ENCODE measurements around the gene TRAK1.
A peak's percentile ranks its signal among the peaks of the same experiment; 100 is the strongest.

The TRAK1 gene

DNA sequence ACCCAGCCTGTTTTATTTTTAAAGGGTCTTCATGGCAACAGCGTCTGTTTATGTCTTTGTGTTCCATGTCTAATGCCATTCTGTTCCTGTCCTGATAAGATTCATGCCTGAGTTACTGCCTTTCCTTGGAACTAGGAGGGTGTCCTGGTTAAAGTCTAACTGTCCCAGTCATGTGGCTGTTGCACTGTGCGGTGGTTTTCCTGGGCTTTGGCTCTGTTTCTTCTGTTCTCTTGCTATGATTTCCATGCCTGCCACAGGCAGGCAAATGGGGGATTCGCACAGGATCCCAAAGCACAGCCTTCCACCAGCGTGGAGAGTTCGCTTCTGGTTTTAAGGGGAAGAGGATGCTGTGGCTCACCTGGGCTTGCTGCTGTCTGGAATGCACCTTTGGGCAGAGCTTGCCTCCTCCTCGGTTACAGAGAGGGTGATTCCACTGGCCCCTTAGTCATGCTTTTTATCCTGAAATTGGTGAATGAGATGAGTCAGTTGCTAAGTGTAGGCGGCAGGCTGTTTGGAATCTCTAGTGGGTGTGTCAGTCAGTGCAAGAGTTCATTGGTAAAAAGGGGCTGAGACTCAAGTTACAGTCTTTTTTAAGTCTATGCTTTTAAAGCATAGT, 88.1 kb downstream of the TRAK1 start:
- no peak overlapping the region for H3K4me3 ChIP-seq (ENCODE audit: low read depth, low read length)
- TF ChIP-seq, protein P1, sequence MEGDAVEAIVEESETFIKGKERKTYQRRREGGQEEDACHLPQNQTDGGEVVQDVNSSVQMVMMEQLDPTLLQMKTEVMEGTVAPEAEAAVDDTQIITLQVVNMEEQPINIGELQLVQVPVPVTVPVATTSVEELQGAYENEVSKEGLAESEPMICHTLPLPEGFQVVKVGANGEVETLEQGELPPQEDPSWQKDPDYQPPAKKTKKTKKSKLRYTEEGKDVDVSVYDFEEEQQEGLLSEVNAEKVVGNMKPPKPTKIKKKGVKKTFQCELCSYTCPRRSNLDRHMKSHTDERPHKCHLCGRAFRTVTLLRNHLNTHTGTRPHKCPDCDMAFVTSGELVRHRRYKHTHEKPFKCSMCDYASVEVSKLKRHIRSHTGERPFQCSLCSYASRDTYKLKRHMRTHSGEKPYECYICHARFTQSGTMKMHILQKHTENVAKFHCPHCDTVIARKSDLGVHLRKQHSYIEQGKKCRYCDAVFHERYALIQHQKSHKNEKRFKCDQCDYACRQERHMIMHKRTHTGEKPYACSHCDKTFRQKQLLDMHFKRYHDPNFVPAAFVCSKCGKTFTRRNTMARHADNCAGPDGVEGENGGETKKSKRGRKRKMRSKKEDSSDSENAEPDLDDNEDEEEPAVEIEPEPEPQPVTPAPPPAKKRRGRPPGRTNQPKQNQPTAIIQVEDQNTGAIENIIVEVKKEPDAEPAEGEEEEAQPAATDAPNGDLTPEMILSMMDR (IDR thresholded peaks at IDR 0.05; ENCODE audit: low read depth, low read length, missing control alignments) = no peak
- in situ Hi-C loops (cut with HindIII; ENCODE audit: low sequenced_read_pairs) = no loop called here
- DNase-seq (ENCODE audit: low read depth) = peak; percentile 79

DNA sequence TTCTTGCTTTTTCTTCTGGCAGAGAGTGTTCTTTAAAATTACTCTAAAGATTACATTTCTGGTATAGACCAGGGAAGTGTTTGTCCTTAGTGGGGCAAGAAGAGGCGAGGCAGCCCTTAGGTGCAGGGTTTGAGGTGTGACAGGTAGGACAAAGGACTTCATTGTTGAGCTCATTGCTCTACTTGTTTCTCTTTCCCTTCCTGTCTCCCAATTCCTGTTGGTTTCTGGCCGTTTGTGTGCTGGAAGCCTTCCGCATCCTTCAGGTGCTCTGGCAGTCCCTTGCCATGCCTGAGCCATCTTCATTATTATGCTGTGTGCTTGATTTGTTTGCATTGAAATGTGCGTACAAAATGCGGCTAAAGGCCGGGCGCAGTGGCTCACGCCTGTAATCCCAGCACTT, 89.7 kb downstream of the TRAK1 start:
- in situ Hi-C loops (cut with HindIII; ENCODE audit: low sequenced_read_pairs) = no loop called here
- no peak overlapping the region for H3K4me3 ChIP-seq (ENCODE audit: low read depth, low read length)
- TF ChIP-seq, protein P1 (IDR thresholded peaks at IDR 0.05; ENCODE audit: low read depth, low read length, missing control alignments) = no peak
- DNase-seq (ENCODE audit: low read depth) = no peak

DNA sequence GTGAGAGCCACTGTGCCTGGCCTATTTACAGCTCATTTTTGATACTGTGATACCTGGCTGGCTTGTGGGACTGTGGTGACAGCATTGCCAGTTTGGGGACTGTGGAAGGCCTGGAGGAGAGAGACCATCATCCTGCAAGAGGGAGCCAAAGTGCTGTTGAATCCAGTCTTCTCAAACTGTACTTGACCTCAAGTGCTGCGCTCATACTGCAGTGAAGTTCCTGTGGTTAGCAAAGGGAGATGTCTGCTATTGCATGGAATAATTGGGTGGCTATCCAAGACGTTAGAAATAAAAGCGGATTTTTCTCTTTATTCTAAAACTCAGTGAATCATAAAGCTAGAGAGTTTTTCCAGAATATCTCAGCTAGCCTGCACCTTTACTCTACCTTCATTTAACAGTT, 91.4 kb downstream of the TRAK1 start:
- in situ Hi-C loops (cut with HindIII; ENCODE audit: low sequenced_read_pairs) = no loop called here
- H3K4me3 ChIP-seq (ENCODE audit: low read depth, low read length) = no peak overlapping the region
- TF ChIP-seq, protein P1 (IDR thresholded peaks at IDR 0.05; ENCODE audit: low read depth, low read length, missing control alignments) = no peak
- peak; percentile 68 for DNase-seq (ENCODE audit: low read depth)

DNA sequence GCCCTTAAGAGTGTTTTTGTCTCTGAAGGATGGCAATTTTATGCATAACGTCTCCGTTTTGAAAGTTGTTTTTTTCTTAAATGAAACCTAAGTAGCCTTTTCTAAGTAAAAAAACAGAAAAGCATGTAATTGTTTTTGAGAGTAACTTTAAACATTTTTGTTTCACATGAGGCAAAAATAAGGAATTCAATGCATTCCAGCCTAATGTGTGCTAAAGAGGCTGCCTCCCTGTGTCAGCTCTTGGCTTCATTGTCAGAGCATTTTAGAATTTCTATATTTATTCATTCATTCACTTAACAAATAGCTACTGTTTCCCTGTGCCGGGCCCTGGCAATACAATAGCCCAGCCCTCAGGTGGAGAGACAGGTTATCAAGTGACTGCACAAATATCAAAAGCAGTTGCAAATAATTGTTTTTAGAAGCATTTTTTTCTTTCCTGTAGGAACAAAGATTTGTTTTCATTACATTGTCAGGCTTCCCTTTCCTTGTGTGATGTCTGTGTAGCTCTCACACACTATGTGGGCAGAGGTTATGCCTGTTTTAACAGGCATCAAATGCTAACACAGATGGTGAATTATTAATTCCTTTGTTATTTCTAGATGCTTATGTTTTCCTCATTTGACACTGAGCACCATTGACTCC, 93.0 kb downstream of the TRAK1 start:
- TF ChIP-seq, protein P1 (IDR thresholded peaks at IDR 0.05; ENCODE audit: low read depth, low read length, missing control alignments) = no peak
- DNase-seq (ENCODE audit: low read depth) = no peak
- in situ Hi-C loops (cut with HindIII; ENCODE audit: low sequenced_read_pairs) = no loop called here
- H3K4me3 ChIP-seq (ENCODE audit: low read depth, low read length) = no peak overlapping the region

DNA sequence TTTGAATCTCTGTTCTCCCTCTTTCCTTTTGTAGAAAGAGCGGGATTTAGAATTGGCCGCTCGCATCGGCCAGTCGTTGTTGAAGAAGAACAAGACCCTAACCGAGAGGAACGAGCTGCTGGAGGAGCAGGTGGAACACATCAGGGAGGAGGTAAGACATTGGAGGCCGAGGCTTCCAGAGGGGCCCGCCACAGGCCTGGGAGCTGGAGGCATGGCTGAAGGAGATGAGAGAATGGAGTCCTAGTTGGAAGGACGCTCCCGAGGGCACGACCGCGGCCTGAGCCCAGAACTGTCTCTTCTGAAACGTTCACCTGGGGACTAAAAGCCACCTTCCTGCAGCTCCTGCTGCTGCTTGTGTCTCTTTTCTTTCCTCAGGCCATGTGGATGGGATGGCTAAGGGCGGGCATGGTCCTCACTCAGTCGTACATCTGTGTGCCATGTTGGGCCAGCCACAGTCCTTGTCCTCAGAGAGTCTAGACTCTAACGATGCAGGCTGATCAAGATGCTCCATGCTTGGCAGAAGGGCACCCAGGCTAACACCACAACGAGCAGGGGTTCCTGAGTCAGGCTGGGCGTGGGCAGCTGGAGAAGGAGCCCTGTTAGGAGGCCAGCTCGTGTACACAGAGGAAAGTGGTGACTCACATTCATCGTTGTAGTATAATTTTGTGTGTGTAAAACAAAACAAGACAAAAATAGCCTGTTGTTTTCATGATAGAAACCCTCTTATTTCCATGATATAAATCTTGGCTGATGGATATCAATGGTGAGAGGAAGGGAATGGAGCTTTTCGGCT, 93.7 kb downstream of the TRAK1 start:
- no peak for DNase-seq (ENCODE audit: low read depth)
- no peak overlapping the region for H3K4me3 ChIP-seq (ENCODE audit: low read depth, low read length)
- in situ Hi-C loops (cut with HindIII; ENCODE audit: low sequenced_read_pairs) = no loop called here
- TF ChIP-seq, protein P1 (IDR thresholded peaks at IDR 0.05; ENCODE audit: low read depth, low read length, missing control alignments) = no peak

DNA sequence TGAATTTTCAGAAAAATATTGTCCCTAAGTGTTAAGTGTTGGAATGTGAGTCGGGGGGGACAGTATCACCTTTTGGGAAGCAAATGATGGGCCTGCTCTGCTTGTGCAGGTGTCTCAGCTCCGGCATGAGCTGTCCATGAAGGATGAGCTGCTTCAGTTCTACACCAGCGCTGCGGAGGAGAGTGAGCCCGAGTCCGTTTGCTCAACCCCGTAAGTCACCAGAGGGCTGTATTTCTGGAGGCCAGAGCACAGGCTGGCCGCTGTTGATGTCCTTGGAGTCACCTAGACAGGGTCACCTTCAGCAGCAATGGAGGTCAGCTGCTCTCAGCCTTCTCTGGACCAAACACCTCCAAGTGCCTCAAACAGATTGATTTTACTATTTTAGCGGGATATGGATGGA, 96.8 kb downstream of the TRAK1 start:
- no peak overlapping the region for H3K4me3 ChIP-seq (ENCODE audit: low read depth, low read length)
- TF ChIP-seq, protein P1 (IDR thresholded peaks at IDR 0.05; ENCODE audit: low read depth, low read length, missing control alignments) = no peak
- in situ Hi-C loops (cut with HindIII; ENCODE audit: low sequenced_read_pairs) = no loop called here
- no peak for DNase-seq (ENCODE audit: low read depth)
